H1 (cell line): ENCODE data around the gene BTBD9. TPM values are rescaled to one million over a fixed set of nuclear protein-coding genes. Genes with fewer than 3 reads are reported as not detected.

Experiments used
- GABPA ChIP-seq: IDR thresholded peaks from 2 replicates; pipeline ENCODE4 v1.6.1; 2011; ENCODE audit warnings: mild to moderate bottlenecking, low read length, moderate library complexity, borderline replicate concordance; ENCODE audit not compliant: insufficient read depth
- NANOG ChIP-seq: IDR thresholded peaks from 2 replicates; pipeline ENCODE4 v1.6.1; 2011; ENCODE audit warnings: low read length, low read depth, mild to moderate bottlenecking, inconsistent platforms; ENCODE audit not compliant: insufficient read depth, poor library complexity, severe bottlenecking
- polyA plus RNA-seq, 7 experiments: library from polyadenylated mRNA; depleted of rRNA in 3 of 7; stranded (reverse) in 5 of 7; unstranded in 2 of 7; fragments of >200 nt in 5 of 7; fragments of 200-250 nt in 2 of 7; gene quantifications; 1 replicate in 5 of 7; 2 replicates in 1 of 7; 4 replicates in 1 of 7; pipeline versions ENCODE4 v1.2.1 to v1.2.3, GENCODE V29; 2011 to 2013; ENCODE audit warnings: missing spikeins in 2 of 7, mixed read lengths in 2 of 7
- total RNA-seq: library from RNA; stranded (reverse); fragmentation: NEBNext Ultra II Directional; extraction: Animal tissue kit (Norgen Biotek cat#: 25700); gene quantifications from 2 replicates; pipeline ENCODE4 v1.2.1, GENCODE V29; 2021

The BTBD9 gene
- total and polyA plus RNA-seq, 2 of the 8 experiments (the other 6 are each of a cell fraction or from before 2014, with no cell fraction given), result 0.92 to 4.1 TPM

- no peak for TF ChIP-seq NANOG
- no peak for TF ChIP-seq GABPA
These were observed 10.0 kb upstream of the BTBD9 start (continued) for GRCh38 chr6:38649744-38650143.
